H1 (cell line): ENCODE data around the gene RPRD2. TPM values are rescaled to one million over a fixed set of nuclear protein-coding genes. Genes with fewer than 3 reads are reported as not detected.
"Not testable (repeated sequence)": the region's sequence is repeated elsewhere in the genome, so short reads cannot be mapped to it uniquely, and the experiment has no call there.

ENCODE experiments used
- CTCF ChIA-PET: fragments of 300-600 bp; sonication (Branson Sonifier 250); formaldehyde crosslinking; loops from one replicate; lab custom pipeline; 2021; ENCODE audit not compliant: partially characterized antibody; lab: Charles Lee
- POLR2A ChIA-PET: fragments of 300-600 bp; sonication (Branson Sonifier 250); formaldehyde crosslinking; loops from one replicate; lab custom pipeline; 2021; ENCODE audit warnings: inconsistent platforms; ENCODE audit not compliant: partially characterized antibody; lab: Charles Lee
- DNase-seq, 2 experiments: peaks; one replicate each; pipeline versions ENCODE4 v3.0.0 to v3.0.0-alpha.2; 2010 to 2022; ENCODE audit warnings: low spot score in 2 of 2, low read depth in 1 of 2, mixed read lengths in 1 of 2
- FAIRE-seq: peaks from 2 replicates; lab custom pipeline; 2011; peaks lifted over from hg19 to GRCh38; lab: Jason Lieb, UNC
- H2AFZ ChIP-seq: 2 replicates; pipeline ENCODE4 v1.8.1; 2012; ENCODE audit warnings: low read length, inconsistent platforms
- H2AK5ac ChIP-seq: 2 replicates; pipeline ENCODE4 v1.6.1; 2013; ENCODE audit warnings: low read depth, low read length
- H2BK120ac ChIP-seq: replicated peaks from 2 replicates; pipeline ENCODE3; 2013; ENCODE audit warnings: low read depth, low read length, inconsistent platforms
- H2BK12ac ChIP-seq: 2 replicates; pipeline ENCODE4 v1.6.1; 2013; ENCODE audit warnings: low read depth, low read length
- H2BK15ac ChIP-seq: 2 replicates; pipeline ENCODE4 v1.6.1; 2013; ENCODE audit warnings: low read length
- H2BK20ac ChIP-seq: 2 replicates; pipeline ENCODE4 v1.6.1; 2013; ENCODE audit warnings: low read length
- H2BK5ac ChIP-seq: 2 replicates; pipeline ENCODE4 v1.6.1; 2013; ENCODE audit warnings: low read depth, low read length
- H3K14ac ChIP-seq: 2 replicates; pipeline ENCODE4 v1.6.1; 2013; ENCODE audit warnings: inconsistent platforms; ENCODE audit not compliant: insufficient read length
- H3K18ac ChIP-seq: 2 replicates; pipeline ENCODE4 v1.6.1; 2013; ENCODE audit warnings: low read length; ENCODE audit errors: extremely low read depth
- H3K23ac ChIP-seq: 2 replicates; pipeline ENCODE4 v1.6.1; 2013; ENCODE audit warnings: inconsistent platforms; ENCODE audit not compliant: insufficient read length
- H3K23me2 ChIP-seq: 2 replicates; pipeline ENCODE4 v1.6.1; 2013; ENCODE audit warnings: low read depth, low read length
- H3K27ac ChIP-seq: 2 replicates; pipeline ENCODE4 v1.6.1; 2011; ENCODE audit warnings: low read depth, low read length, inconsistent platforms
- H3K27me3 ChIP-seq, 4 experiments: replicated peaks in 1 of 4; 1 replicate in 1 of 4; 2 replicates in 3 of 4; pipeline versions ENCODE4 v1.6.1 to v1.8.1; 2011 to 2013; ENCODE audit warnings: low read length in 3 of 4, mild to moderate bottlenecking in 3 of 4, inconsistent platforms in 2 of 4, mixed read lengths in 2 of 4, moderate library complexity in 1 of 4; ENCODE audit not compliant: control insufficient read depth in 3 of 4, insufficient read depth in 3 of 4; ENCODE audit errors: extremely low read depth in 1 of 4
- H3K36me3 ChIP-seq, 4 experiments: 2 replicates each; pipeline versions ENCODE4 v1.6.1 to v1.8.1; 2011 to 2013; ENCODE audit warnings: mild to moderate bottlenecking in 4 of 4, low read length in 3 of 4, moderate library complexity in 2 of 4, control low read depth in 1 of 4, inconsistent platforms in 1 of 4; ENCODE audit not compliant: insufficient read depth in 4 of 4, control insufficient read depth in 2 of 4
- H3K4ac ChIP-seq: replicated peaks from 2 replicates; pipeline ENCODE3; 2013; ENCODE audit warnings: low read length, low read depth, mixed read lengths, inconsistent platforms; ENCODE audit not compliant: insufficient read length
- H3K4me1 ChIP-seq, 4 experiments: replicated peaks in 1 of 4; 1 replicate in 1 of 4; 2 replicates in 3 of 4; pipeline versions ENCODE4 v1.6.1 to v1.8.1; 2011 to 2013; ENCODE audit warnings: low read length in 3 of 4, inconsistent platforms in 2 of 4, mixed read lengths in 1 of 4; ENCODE audit not compliant: insufficient read depth in 4 of 4, control insufficient read depth in 3 of 4
- H3K4me2 ChIP-seq, 2 experiments: 2 replicates each; pipeline versions ENCODE4 v1.6.1 to v1.8.1; 2011 to 2013; ENCODE audit warnings: low read depth in 2 of 2, low read length in 2 of 2, control low read depth in 1 of 2, inconsistent platforms in 1 of 2, mild to moderate bottlenecking in 1 of 2; ENCODE audit not compliant: insufficient read depth in 1 of 2
- H3K4me3 ChIP-seq, 4 experiments: fragments of 200-600, 300-600 bp in 1 of 4; sonication (generic), shearing (Covaris generic), sonication (Bioruptor Twin) in 1 of 4; 2 replicates each; pipeline versions ENCODE4 v1.5.1 to v1.8.1; 2011 to 2016; ENCODE audit warnings: low read length in 4 of 4, low read depth in 3 of 4, control low read depth in 2 of 4, inconsistent platforms in 2 of 4, mild to moderate bottlenecking in 2 of 4, mixed read lengths in 1 of 4, moderate library complexity in 1 of 4; ENCODE audit not compliant: insufficient read depth in 2 of 4; ENCODE audit errors: extremely low read depth in 1 of 4
- H3K56ac ChIP-seq: replicated peaks from 2 replicates; pipeline ENCODE3; 2013; ENCODE audit warnings: low read depth, mild to moderate bottlenecking, mixed read lengths, low read length, inconsistent platforms; ENCODE audit not compliant: insufficient read length
- H3K79me1 ChIP-seq: 2 replicates; pipeline ENCODE4 v1.6.1; 2013; ENCODE audit warnings: low read depth, low read length, control low read depth
- H3K79me2 ChIP-seq, 2 experiments: 2 replicates each; pipeline versions ENCODE4 v1.6.1 to v1.8.1; 2012 to 2013; ENCODE audit warnings: low read length in 2 of 2, mild to moderate bottlenecking in 2 of 2, inconsistent platforms in 1 of 2; ENCODE audit not compliant: insufficient read depth in 2 of 2, control insufficient read depth in 1 of 2
- H3K9ac ChIP-seq, 4 experiments: replicated peaks in 1 of 4; 1 replicate in 1 of 4; 2 replicates in 3 of 4; pipeline versions ENCODE4 v1.6.1 to v1.8.1; 2011 to 2013; ENCODE audit warnings: low read depth in 3 of 4, low read length in 3 of 4, control low read depth in 2 of 4, mild to moderate bottlenecking in 2 of 4, moderate library complexity in 2 of 4, inconsistent platforms in 1 of 4; ENCODE audit errors: extremely low read depth in 1 of 4
- H3K9me3 ChIP-seq, 2 experiments: 2 replicates each; pipeline versions ENCODE4 v1.6.1 to v1.8.1; 2012 to 2013; ENCODE audit warnings: mild to moderate bottlenecking in 2 of 2, moderate library complexity in 2 of 2, control low read depth in 1 of 2, inconsistent platforms in 1 of 2, low read depth in 1 of 2, low read length in 1 of 2, mixed read lengths in 1 of 2; ENCODE audit not compliant: insufficient read depth in 2 of 2
- H4K20me1 ChIP-seq, 2 experiments: replicated peaks in 1 of 2; 2 replicates each; pipeline versions ENCODE3 to v1.8.1; 2011 to 2013; ENCODE audit warnings: inconsistent platforms in 2 of 2, low read length in 2 of 2, mild to moderate bottlenecking in 1 of 2; ENCODE audit not compliant: insufficient read depth in 2 of 2, control insufficient read depth in 1 of 2
- H4K5ac ChIP-seq: 2 replicates; pipeline ENCODE4 v1.6.1; 2013; ENCODE audit warnings: low read length, low read depth, mixed read lengths, inconsistent platforms; ENCODE audit not compliant: insufficient read length
- H4K8ac ChIP-seq: 2 replicates; pipeline ENCODE4 v1.8.0; 2013; ENCODE audit warnings: mild to moderate bottlenecking, moderate library complexity, low read length, inconsistent platforms; ENCODE audit not compliant: insufficient read depth; ENCODE audit errors: extremely low read depth
- H4K91ac ChIP-seq: replicated peaks from 2 replicates; pipeline ENCODE3; 2013; ENCODE audit warnings: low read length, mixed read lengths, inconsistent platforms; ENCODE audit not compliant: insufficient read length
- CTCF ChIP-seq, 3 experiments: IDR thresholded peaks; 1 replicate in 2 of 3; 2 replicates in 1 of 3; pipeline versions ENCODE4 v1.5.1 to v1.6.1; 2011; ENCODE audit warnings: low read length in 3 of 3, mild to moderate bottlenecking in 3 of 3, inconsistent platforms in 2 of 3, low read depth in 1 of 3, moderate library complexity in 1 of 3; ENCODE audit not compliant: insufficient read depth in 1 of 3; ENCODE audit errors: control extremely low read depth in 1 of 3
- WGBS, 2 experiments: shearing (Covaris generic) in 1 of 2; methylation state at CpG; one replicate each; pipeline versions ENCODE4 v1.1.6 to v1.1.7; 2013 to 2015; ENCODE audit warnings: low lambda C conversion rate in 2 of 2, mixed read lengths in 2 of 2, inconsistent platforms in 1 of 2, low coverage in 1 of 2, missing lambda C conversion rate in 1 of 2; ENCODE audit not compliant: insufficient replicate concordance in 2 of 2, insufficient coverage in 1 of 2, insufficient read length in 1 of 2; ENCODE audit errors: extremely low coverage in 1 of 2, missing lambda C conversion rate in 1 of 2; 5-methylcytosine and 5-hydroxymethylcytosine counted together
- polyA plus RNA-seq, 7 experiments: library from polyadenylated mRNA; depleted of rRNA in 3 of 7; stranded (reverse) in 5 of 7; unstranded in 2 of 7; fragments of >200 nt in 5 of 7; fragments of 200-250 nt in 2 of 7; gene quantifications; 1 replicate in 5 of 7; 2 replicates in 1 of 7; 4 replicates in 1 of 7; pipeline versions ENCODE4 v1.2.1 to v1.2.3, GENCODE V29; 2011 to 2013; ENCODE audit warnings: missing spikeins in 2 of 7, mixed read lengths in 2 of 7
- total RNA-seq: library from RNA; stranded (reverse); fragmentation: NEBNext Ultra II Directional; extraction: Animal tissue kit (Norgen Biotek cat#: 25700); gene quantifications from 2 replicates; pipeline ENCODE4 v1.2.1, GENCODE V29; 2021

Gene RPRD2
- total and polyA plus RNA-seq, 2 of the 8 experiments (the other 6 are each of a cell fraction or from before 2014, with no cell fraction given), result 14.4 to 32.4 TPM

GRCh38 chr1:150392627-150393026, 28.7 kb downstream of the RPRD2 start (continued):
- no peak for TF ChIP-seq CTCF (IDR thresholded peaks at IDR 0.05; ENCODE audit: control extremely low read depth in 1 of 3, insufficient read depth in 1 of 3, low read depth in 1 of 3, low read length in 3 of 3)

- H3K4me2 ChIP-seq, H3K27me3 ChIP-seq, H2BK5ac ChIP-seq, CTCF ChIA-PET, H2BK12ac ChIP-seq, H4K5ac ChIP-seq, H2BK20ac ChIP-seq, DNase-seq, H2BK120ac ChIP-seq, H4K8ac ChIP-seq, H2BK15ac ChIP-seq, H2AK5ac ChIP-seq, H2AFZ ChIP-seq, H4K20me1 ChIP-seq, H3K27ac ChIP-seq, FAIRE-seq, H3K36me3 ChIP-seq, H4K91ac ChIP-seq, H3K4ac ChIP-seq, H3K18ac ChIP-seq, H3K4me3 ChIP-seq, H3K23me2 ChIP-seq, H3K9ac ChIP-seq, H3K14ac ChIP-seq, H3K79me1 ChIP-seq, H3K56ac ChIP-seq, H3K4me1 ChIP-seq, H3K9me3 ChIP-seq, H3K23ac ChIP-seq: not testable (repeated sequence)
- peaks cover 2 to 87% of the 10 kb centered on the region in 2 experiments; a peak in 2 of 4 replicates for H3K79me2 ChIP-seq
- POLR2A ChIA-PET, result interaction anchor here (0.7 to 1.8 kb wide), 3 partner anchors 31 to 123 kb away, joined by 3 to 6 read pairs (median 4); partner anchors contain the start of gene RPRD2
- WGBS, 2 experiments, result 90% methylated on average over 2 of the region's 2 CpGs; no CpG with 5 or more reads in 1 of the 2 experiments
Observed at GRCh38 chr1:150395115-150395514, 31.2 kb downstream of the RPRD2 start.
